BLaER1 (cell line): Measurements from ENCODE around the gene CTNND1.

Experiments
- H3K27ac ChIP-seq: shearing (Covaris generic); formaldehyde crosslinking; 2 replicates; pipeline ENCODE4 v1.8.1; 2022
- H3K27me3 ChIP-seq: shearing (Covaris generic); formaldehyde crosslinking; 2 replicates; pipeline ENCODE4 v1.8.1; 2022
- H3K36me3 ChIP-seq: shearing (Covaris generic); formaldehyde crosslinking; 2 replicates; pipeline ENCODE4 v1.8.1; 2022
- H3K4me1 ChIP-seq: shearing (Covaris generic); formaldehyde crosslinking; 2 replicates; pipeline ENCODE4 v1.8.1; 2022
- H3K4me2 ChIP-seq: shearing (Covaris generic); formaldehyde crosslinking; 2 replicates; pipeline ENCODE4 v1.8.1; 2022
- H3K4me3 ChIP-seq: shearing (Covaris generic); formaldehyde crosslinking; 2 replicates; pipeline ENCODE4 v1.8.1; 2022
- H3K9ac ChIP-seq: shearing (Covaris generic); formaldehyde crosslinking; 2 replicates; pipeline ENCODE4 v1.8.1; 2022
- H3K9me3 ChIP-seq: shearing (Covaris generic); formaldehyde crosslinking; 2 replicates; pipeline ENCODE4 v1.8.1; 2022
- H4K20me1 ChIP-seq: shearing (Covaris generic); formaldehyde crosslinking; 2 replicates; pipeline ENCODE4 v1.8.1; 2022
- Cebpa-rat ChIP-seq: shearing (Covaris generic); IDR thresholded peaks from 2 replicates; pipeline ENCODE4 v1.8.1; 2022

CTNND1 gene

DNA sequence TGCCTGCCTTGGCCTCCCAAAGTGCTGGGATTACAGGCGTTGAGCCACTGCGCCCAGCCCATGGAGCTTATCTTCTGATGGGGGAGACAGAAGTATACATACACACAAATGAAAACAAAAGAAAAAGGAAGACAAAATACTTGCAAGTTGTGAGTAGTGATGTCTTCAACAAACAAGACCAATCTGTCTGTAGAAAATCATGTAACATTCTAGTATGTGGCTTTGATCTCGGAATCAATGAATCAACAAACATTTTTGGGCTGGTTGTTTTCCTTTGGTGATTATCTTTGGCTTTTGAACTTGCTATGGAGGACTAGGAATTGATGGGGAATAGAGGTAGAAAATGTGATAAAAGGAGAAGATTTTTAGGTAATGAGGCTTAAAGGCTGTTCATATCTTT, 3.4 kb upstream of the CTNND1 start:
- peaks cover 29% of the 10 kb centered on the region for H4K20me1 ChIP-seq
- H3K4me3 ChIP-seq: no peak overlapping the region
- H3K36me3 ChIP-seq: peaks cover under 1% of the 10 kb centered on the region; the same call in 1 of the 2 replicates
- no peak for TF ChIP-seq Cebpa-rat
- H3K27ac ChIP-seq: no peak overlapping the region
- peaks cover 29% of the 10 kb centered on the region for H3K27me3 ChIP-seq
- H3K4me2 ChIP-seq: no peak overlapping the region
- H3K4me1 ChIP-seq: no peaks in the 10 kb centered on the region
- 0 out of 2 replicates have a peak, but pooled peaks cover 2% of the 10 kb centered on the region for H3K9me3 ChIP-seq
- no peak overlapping the region for H3K9ac ChIP-seq

DNA sequence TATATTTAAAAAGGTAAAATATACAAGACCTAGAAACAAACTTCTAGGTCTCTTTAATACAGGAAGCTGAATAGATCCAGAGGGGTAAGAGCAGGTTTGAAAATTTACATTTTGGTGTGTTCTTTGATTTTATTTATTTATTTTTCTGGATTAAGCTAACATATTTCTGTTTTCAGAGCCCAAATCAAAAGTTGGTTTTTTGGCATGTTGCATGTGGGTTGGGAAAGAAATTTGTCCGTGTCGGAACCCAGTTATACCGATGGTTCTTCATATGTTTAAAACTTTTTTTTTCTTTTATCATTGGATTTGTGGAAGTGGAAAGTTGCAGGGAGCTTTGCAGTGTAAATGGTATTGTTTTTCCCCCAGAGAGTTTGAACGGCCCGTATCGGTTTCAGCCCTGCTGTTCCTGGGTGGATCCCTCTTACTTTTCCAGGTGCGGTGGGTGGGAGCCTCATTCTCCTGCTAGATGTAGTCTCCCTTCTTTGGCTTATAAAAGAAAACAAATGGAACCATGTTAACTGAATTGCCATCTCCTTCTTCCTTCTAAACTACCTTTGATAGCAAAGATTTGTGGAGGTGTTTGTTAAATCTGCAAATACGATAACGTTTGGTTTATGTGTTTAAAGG, 746 bp downstream of the CTNND1 start:
- Histone ChIP-seq H3K27me3 (peaks cover 40% of the 10 kb centered on the region), H4K20me1 (peaks cover 63% of the 10 kb centered on the region), H3K9ac (no peak overlapping the region), H3K4me3 (no peak overlapping the region), H3K36me3 (no peaks in the 10 kb centered on the region), H3K9me3 (no peaks in the 10 kb centered on the region), H3K4me2 (no peak overlapping the region), H3K4me1 (no peaks in the 10 kb centered on the region), H3K27ac (no peak overlapping the region)
- TF ChIP-seq Cebpa-rat: no peak

DNA sequence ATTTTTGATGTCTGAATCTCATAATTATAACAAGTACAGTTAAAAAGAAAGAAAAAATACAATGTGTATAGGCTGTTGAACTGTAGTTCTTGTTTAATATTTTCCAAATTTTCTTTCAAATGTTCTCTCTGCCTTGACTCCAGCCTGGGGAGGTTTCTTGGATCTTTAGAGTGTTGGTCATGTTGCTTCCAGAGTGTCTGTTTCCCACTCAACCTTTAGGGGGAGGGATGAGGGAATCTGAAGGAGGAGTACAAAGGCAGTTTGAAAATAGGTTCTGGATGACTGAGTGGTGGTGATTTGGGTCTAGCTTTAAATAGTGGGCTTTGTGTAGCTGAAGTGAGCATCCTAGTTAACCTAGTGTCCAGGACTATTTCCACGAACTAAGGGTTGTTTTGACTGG, 2.0 kb downstream of the CTNND1 start:
- Histone ChIP-seq H3K27me3 (peaks cover 40% of the 10 kb centered on the region), H3K9ac (no peak overlapping the region), H3K36me3 (no peaks in the 10 kb centered on the region), H3K27ac (no peak overlapping the region), H4K20me1 (peaks cover 63% of the 10 kb centered on the region), H3K4me3 (no peak overlapping the region), H3K4me1 (no peaks in the 10 kb centered on the region), H3K4me2 (no peak overlapping the region), H3K9me3 (no peaks in the 10 kb centered on the region)
- no peak for TF ChIP-seq Cebpa-rat

GRCh38 chr11:57764021-57764420, 2.4 kb downstream of the CTNND1 start:
- Histone ChIP-seq H3K9ac (no peak overlapping the region), H3K4me1 (no peaks in the 10 kb centered on the region), H3K9me3 (no peaks in the 10 kb centered on the region), H3K27me3 (peaks cover 40% of the 10 kb centered on the region), H3K27ac (no peak overlapping the region), H3K4me2 (no peak overlapping the region), H3K36me3 (no peaks in the 10 kb centered on the region), H4K20me1 (peaks cover 63% of the 10 kb centered on the region), H3K4me3 (no peak overlapping the region)
- no peak for TF ChIP-seq Cebpa-rat

DNA sequence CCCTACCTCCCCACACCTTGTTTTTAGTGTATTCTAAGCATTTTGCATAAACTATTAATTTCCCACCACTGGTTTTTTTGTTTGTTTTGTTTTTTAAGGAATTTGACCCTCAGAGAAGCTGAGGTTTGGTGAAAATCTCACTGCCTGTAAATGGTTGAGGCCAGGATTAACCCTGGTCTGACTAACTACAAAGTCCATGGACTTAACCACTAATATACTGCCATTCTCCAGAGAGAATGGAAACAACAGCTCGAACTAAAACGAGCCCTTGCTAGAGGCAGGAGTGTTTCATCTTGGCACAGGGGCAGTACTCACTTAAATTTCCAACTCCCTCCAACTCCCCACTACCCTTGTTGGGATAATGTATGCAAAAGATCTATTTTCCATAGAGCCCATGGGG, 3.0 kb downstream of the CTNND1 start:
- Histone ChIP-seq H3K9me3 (no peaks in the 10 kb centered on the region), H3K4me3 (no peak overlapping the region), H3K27ac (no peak overlapping the region), H3K9ac (no peak overlapping the region), H3K4me2 (no peak overlapping the region), H4K20me1 (peaks cover 63% of the 10 kb centered on the region), H3K4me1 (no peaks in the 10 kb centered on the region), H3K36me3 (no peaks in the 10 kb centered on the region), H3K27me3 (peaks cover 40% of the 10 kb centered on the region)
- no peak for TF ChIP-seq Cebpa-rat

- no peaks in the 10 kb centered on the region for H3K4me1 ChIP-seq
- no peak for TF ChIP-seq Cebpa-rat
- H3K27ac ChIP-seq: no peak overlapping the region
- H3K9me3 ChIP-seq: no peaks in the 10 kb centered on the region
- no peak overlapping the region for H3K9ac ChIP-seq
- peaks cover 63% of the 10 kb centered on the region for H4K20me1 ChIP-seq
- H3K27me3 ChIP-seq: peaks cover 40% of the 10 kb centered on the region
- H3K4me2 ChIP-seq: no peak overlapping the region
- H3K36me3 ChIP-seq: no peaks in the 10 kb centered on the region
- H3K4me3 ChIP-seq: no peak overlapping the region
These were observed 3.4 kb downstream of the CTNND1 start for GRCh38 chr11:57764972-57765371.

DNA sequence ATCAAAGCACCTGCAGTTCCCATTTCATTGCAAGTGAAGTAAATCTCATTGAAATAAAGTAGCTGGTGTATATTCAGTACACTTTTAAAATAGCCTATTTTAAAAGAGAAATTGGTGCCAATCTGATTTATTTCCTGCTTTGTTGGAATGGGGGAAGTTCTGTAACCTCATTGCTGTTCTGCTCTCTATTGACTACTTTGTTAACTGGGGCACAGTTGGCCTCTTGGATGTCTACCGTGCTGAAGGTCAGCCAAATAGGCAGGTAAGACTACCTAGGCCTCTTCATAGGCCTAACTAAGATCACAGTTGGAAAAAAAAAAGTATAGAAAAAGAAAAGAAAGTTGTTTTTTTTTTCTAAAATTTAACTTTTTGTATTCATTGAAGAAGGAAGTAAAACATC, 9.2 kb downstream of the CTNND1 start:
- H3K36me3 ChIP-seq: no peaks in the 10 kb centered on the region
- no peak overlapping the region for H3K27ac ChIP-seq
- no peaks in the 10 kb centered on the region for H3K9me3 ChIP-seq
- peaks cover 6% of the 10 kb centered on the region for H3K4me1 ChIP-seq
- no peak overlapping the region for H3K9ac ChIP-seq
- H4K20me1 ChIP-seq: peaks cover 8% of the 10 kb centered on the region
- H3K4me2 ChIP-seq: no peak overlapping the region
- H3K4me3 ChIP-seq: no peak overlapping the region
- TF ChIP-seq Cebpa-rat: no peak
- no peaks in the 10 kb centered on the region for H3K27me3 ChIP-seq

GRCh38 chr11:57771365-57771764, 9.8 kb downstream of the CTNND1 start:
- H3K36me3 ChIP-seq: no peaks in the 10 kb centered on the region
- no peaks in the 10 kb centered on the region for H3K27me3 ChIP-seq
- peaks cover 12% of the 10 kb centered on the region for H3K4me1 ChIP-seq
- H3K4me3 ChIP-seq: no peak overlapping the region
- H3K4me2 ChIP-seq: no peak overlapping the region
- no peak overlapping the region for H3K9ac ChIP-seq
- no peak overlapping the region for H3K27ac ChIP-seq
- peaks cover 2% of the 10 kb centered on the region; the same call in 1 of the 2 replicates for H4K20me1 ChIP-seq
- no peak for TF ChIP-seq Cebpa-rat
- H3K9me3 ChIP-seq: no peaks in the 10 kb centered on the region

- Histone ChIP-seq H3K27me3 (no peaks in the 10 kb centered on the region), H4K20me1 (no peaks in the 10 kb centered on the region), H3K4me1 (peaks cover 24% of the 10 kb centered on the region), H3K9me3 (no peaks in the 10 kb centered on the region), H3K27ac (no peak overlapping the region), H3K4me2 (no peak overlapping the region), H3K9ac (no peak overlapping the region), H3K36me3 (no peaks in the 10 kb centered on the region), H3K4me3 (no peak overlapping the region)
- TF ChIP-seq Cebpa-rat: no peak
These were observed 11.0 kb downstream of the CTNND1 start for GRCh38 chr11:57772562-57772961.

- no peaks in the 10 kb centered on the region for H3K36me3 ChIP-seq
- peaks cover 29% of the 10 kb centered on the region for H3K4me1 ChIP-seq
- no peak overlapping the region for H3K4me2 ChIP-seq
- no peak overlapping the region for H3K9ac ChIP-seq
- no peak overlapping the region for H3K4me3 ChIP-seq
- no peaks in the 10 kb centered on the region for H4K20me1 ChIP-seq
- H3K9me3 ChIP-seq: no peaks in the 10 kb centered on the region
- H3K27me3 ChIP-seq: no peaks in the 10 kb centered on the region
- H3K27ac ChIP-seq: no peak overlapping the region
- no peak for TF ChIP-seq Cebpa-rat
These were observed 11.5 kb downstream of the CTNND1 start for GRCh38 chr11:57773026-57773598.
